HCT116 (cell line): ENCODE measurements around the gene NPSR1.

Source experiments
- ATF3 ChIP-seq: IDR thresholded peaks from 2 replicates; pipeline ENCODE4 v1.6.1; 2012
- CBX3 ChIP-seq: IDR thresholded peaks from 2 replicates; pipeline ENCODE4 v1.6.1; 2012; ENCODE audit warnings: low read depth
- CEBPB ChIP-seq: IDR thresholded peaks from 2 replicates; pipeline ENCODE4 v1.6.1; 2012; ENCODE audit warnings: low read depth
- CTCF ChIP-seq, 3 experiments: fragments of 200-600 bp in 1 of 3; sonication (generic) in 1 of 3; IDR thresholded peaks in 2 of 3; conservative IDR thresholded peaks in 1 of 3; 2 replicates each; pipeline ENCODE4 v1.5.1; 2012 to 2017; ENCODE audit warnings: low read depth in 2 of 3, low read length in 2 of 3, antibody characterized with exemption in 1 of 3, borderline replicate concordance in 1 of 3, control low read depth in 1 of 3, mild to moderate bottlenecking in 1 of 3, mixed read lengths in 1 of 3, mixed run types in 1 of 3, moderate library complexity in 1 of 3; ENCODE audit not compliant: insufficient read depth in 1 of 3
- EZH2 ChIP-seq: fragments of 200-600 bp; sonication (generic); IDR thresholded peaks from 2 replicates; pipeline ENCODE4 v1.6.1; 2017; ENCODE audit warnings: antibody characterized with exemption, mixed run types
- FOSL1 ChIP-seq: IDR thresholded peaks from 2 replicates; pipeline ENCODE4 v1.6.1; 2012; ENCODE audit warnings: low read depth
- JUND ChIP-seq: IDR thresholded peaks from 2 replicates; pipeline ENCODE4 v1.6.1; 2012
- POLR2A ChIP-seq: IDR thresholded peaks from 2 replicates; pipeline ENCODE4 v1.7.0; 2011; ENCODE audit warnings: borderline replicate concordance; ENCODE audit not compliant: insufficient read depth, insufficient read length; ENCODE audit errors: extremely low read depth
- RAD21 ChIP-seq: IDR thresholded peaks from 2 replicates; pipeline ENCODE4 v1.6.1; 2012; ENCODE audit warnings: low read depth, mild to moderate bottlenecking
- YY1 ChIP-seq: IDR thresholded peaks from 2 replicates; pipeline ENCODE4 v1.6.1; 2011; ENCODE audit warnings: low read length, low read depth, moderate library complexity, mild to moderate bottlenecking; ENCODE audit not compliant: insufficient replicate concordance; ENCODE audit errors: extremely low read depth
- ZBTB33 ChIP-seq: IDR thresholded peaks from 2 replicates; pipeline ENCODE4 v1.6.1; 2011; ENCODE audit warnings: mild to moderate bottlenecking, low read length, moderate library complexity; ENCODE audit not compliant: insufficient replicate concordance; ENCODE audit errors: extremely low read depth
- ZNF274 ChIP-seq: fragments of 200-500 bp; sonication (Bioruptor generic); IDR thresholded peaks from 2 replicates; pipeline ENCODE4 v1.6.1; 2014; ENCODE audit warnings: mild to moderate bottlenecking, low read depth, low read length, inconsistent platforms

GRCh38 chr7:34709771-34710170 lies 51.8 kb downstream of the NPSR1 start:
- TF ChIP-seq EZH2 (no peak), ZNF274 (no peak), ATF3 (no peak), CTCF (IDR thresholded peaks at IDR 0.05 in 2 of 3, conservative IDR thresholded peaks at IDR 0.05 in 1 of 3; ENCODE audit: borderline replicate concordance in 1 of 3, insufficient read depth in 1 of 3, low read depth in 2 of 3, low read length in 2 of 3) (no peak), POLR2A (no peak), FOSL1 (no peak), YY1 (no peak), CEBPB (no peak), RAD21 (no peak), CBX3 (no peak), ZBTB33 (no peak), JUND (no peak)
